Colonic mucosa (tissue), 4 donors: ENCODE measurements around the gene AGAP1. TPM values are rescaled to one million over a fixed set of nuclear protein-coding genes. Genes with fewer than 3 reads are reported as not detected.

Source experiments
- DNase-seq: peaks from one replicate; pipeline ENCODE4 v3.0.0-alpha.2; 2020
- H3K27ac ChIP-seq: fragments of 200-600 bp; one replicate; pipeline ENCODE4 v1.8.0; 2021
- H3K27me3 ChIP-seq: fragments of 200-600 bp; one replicate; pipeline ENCODE4 v1.8.0; 2021
- H3K36me3 ChIP-seq: fragments of 200-600 bp; one replicate; pipeline ENCODE4 v1.8.0; 2021
- H3K4me1 ChIP-seq: fragments of 200-600 bp; one replicate; pipeline ENCODE4 v1.8.0; 2021; ENCODE audit warnings: mild to moderate bottlenecking
- H3K4me3 ChIP-seq: fragments of 200-600 bp; one replicate; pipeline ENCODE4 v1.8.0; 2021
- H3K9ac ChIP-seq, 2 donors: one replicate each; pipeline ENCODE4 v1.7.0; 2013; ENCODE audit warnings: control low read depth in 2 of 2, low read depth in 2 of 2, low read length in 2 of 2
- H3K9me3 ChIP-seq: fragments of 200-600 bp; one replicate; pipeline ENCODE4 v1.8.0; 2021
- intact Hi-C: fragments of 100-400 bp; cut with DNase I; formaldehyde crosslinking; loops from one replicate; pipeline ENCODE4 v1.14.1; 2022
- total RNA-seq, 2 donors: library from RNA; stranded (reverse); fragmentation: NEBNext Ultra II Directional in 1 of 2; extraction: Animal tissue kit (Norgen Biotek cat#: 25700) in 1 of 2; gene quantifications; one replicate each; pipeline ENCODE4 v1.2.1, GENCODE V29; 2021
- TF ChIP-seq, protein P1 (sequence below): fragments of 200-600 bp; IDR thresholded peaks from one replicate; pipeline ENCODE4 v1.8.0; 2022; ENCODE audit warnings: antibody characterized with exemption, mild to moderate bottlenecking
- donor health status: healthy.
- donor health status: DM: no; HTN: no; CAD: no.
- donor health status: DM: no; HTN: no; CAD: no.

Gene AGAP1
- total RNA-seq, 2 donors from 2014 or later = 62.1 to 62.9 TPM

DNA sequence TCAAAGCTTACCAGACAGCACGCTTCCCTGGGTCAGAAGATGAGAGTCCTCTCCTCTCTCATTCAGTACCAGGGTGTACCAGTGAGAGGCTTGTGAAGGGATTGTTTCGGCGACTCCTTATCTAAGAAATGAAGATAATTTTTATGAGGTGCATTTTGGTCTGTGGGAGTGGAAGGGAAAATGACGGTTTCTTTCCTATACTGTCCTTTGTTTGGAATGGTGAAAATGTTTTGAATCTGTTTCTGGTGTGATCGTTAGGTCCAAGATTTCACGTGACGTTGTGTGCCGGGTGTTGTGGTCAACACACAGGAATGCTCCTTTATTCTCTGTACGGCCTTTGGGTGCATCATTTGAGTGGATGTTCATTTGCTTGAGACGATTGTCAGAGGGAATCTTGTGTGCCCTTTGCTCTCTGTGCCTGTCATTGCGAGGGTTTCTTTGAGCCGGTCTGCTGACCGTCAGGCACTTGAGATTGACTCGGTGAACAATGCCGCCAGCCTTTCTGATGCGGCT is 183.5 kb downstream of the AGAP1 start:
- H3K4me3 ChIP-seq = no peak overlapping the region
- intact Hi-C loops = no loop called here

DNA sequence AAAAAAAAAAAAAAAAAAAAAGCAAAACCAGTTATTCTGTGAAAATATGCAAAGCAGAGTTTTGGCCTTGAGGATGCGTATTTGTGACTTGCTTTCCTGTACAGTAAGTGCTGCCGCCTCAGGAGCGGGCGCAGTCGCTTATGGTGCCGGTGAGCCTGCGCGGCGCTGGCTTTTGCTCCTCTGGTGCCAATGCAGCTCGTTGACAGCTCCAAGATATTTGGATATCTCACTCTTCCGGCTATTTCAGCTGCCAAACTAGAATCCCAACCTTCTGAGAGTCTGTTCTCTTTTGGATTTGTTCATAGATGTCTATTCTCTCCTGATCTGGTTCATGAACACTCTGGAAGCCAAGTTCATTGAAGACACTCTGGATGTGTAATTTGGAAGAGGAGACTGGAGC is 184.1 kb downstream of the AGAP1 start:
- Histone ChIP-seq H3K27me3 (no peaks in the 10 kb centered on the region), H3K36me3 (no peaks in the 10 kb centered on the region), H3K9ac (no peak overlapping the region), H3K9me3 (no peaks in the 10 kb centered on the region), H3K4me1 (peaks cover 4% of the 10 kb centered on the region), H3K27ac (no peak overlapping the region), H3K4me3 (no peak overlapping the region)
- intact Hi-C loops = no loop called here
- DNase-seq = no peak
- TF ChIP-seq, protein P1, sequence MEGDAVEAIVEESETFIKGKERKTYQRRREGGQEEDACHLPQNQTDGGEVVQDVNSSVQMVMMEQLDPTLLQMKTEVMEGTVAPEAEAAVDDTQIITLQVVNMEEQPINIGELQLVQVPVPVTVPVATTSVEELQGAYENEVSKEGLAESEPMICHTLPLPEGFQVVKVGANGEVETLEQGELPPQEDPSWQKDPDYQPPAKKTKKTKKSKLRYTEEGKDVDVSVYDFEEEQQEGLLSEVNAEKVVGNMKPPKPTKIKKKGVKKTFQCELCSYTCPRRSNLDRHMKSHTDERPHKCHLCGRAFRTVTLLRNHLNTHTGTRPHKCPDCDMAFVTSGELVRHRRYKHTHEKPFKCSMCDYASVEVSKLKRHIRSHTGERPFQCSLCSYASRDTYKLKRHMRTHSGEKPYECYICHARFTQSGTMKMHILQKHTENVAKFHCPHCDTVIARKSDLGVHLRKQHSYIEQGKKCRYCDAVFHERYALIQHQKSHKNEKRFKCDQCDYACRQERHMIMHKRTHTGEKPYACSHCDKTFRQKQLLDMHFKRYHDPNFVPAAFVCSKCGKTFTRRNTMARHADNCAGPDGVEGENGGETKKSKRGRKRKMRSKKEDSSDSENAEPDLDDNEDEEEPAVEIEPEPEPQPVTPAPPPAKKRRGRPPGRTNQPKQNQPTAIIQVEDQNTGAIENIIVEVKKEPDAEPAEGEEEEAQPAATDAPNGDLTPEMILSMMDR = no peak

More for the DNA sequence above, 183.5 kb downstream of the AGAP1 start:
- no peak for DNase-seq
- Histone ChIP-seq H3K9me3 (no peaks in the 10 kb centered on the region), H3K27me3 (no peaks in the 10 kb centered on the region), H3K27ac (no peak overlapping the region), H3K9ac (no peak overlapping the region), H3K36me3 (no peaks in the 10 kb centered on the region), H3K4me1 (peaks cover 4% of the 10 kb centered on the region)
- TF ChIP-seq, protein P1 = no peak

DNA sequence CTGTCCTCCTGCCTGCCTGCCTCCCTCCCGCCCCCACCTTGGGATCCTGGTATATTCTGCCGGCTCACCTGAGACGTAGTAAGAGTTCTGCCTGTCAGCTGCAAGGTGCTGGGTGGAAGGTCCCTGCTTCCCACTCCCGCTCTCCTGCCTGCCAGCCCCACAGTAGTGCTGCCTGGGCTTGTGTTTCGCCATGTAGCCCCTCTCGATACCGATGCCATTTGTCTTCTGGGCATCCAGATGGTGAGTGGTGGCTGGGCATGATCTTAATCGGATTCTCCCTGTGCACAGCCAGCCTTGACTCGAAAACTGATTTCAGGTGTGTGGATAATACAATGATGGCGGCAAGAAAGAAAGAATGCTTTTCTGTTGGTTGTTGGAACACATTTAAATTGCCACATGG is 184.9 kb downstream of the AGAP1 start:
- no peak for DNase-seq
- H3K4me3 ChIP-seq = no peak overlapping the region
- H3K9me3 ChIP-seq = no peaks in the 10 kb centered on the region
- H3K36me3 ChIP-seq = no peaks in the 10 kb centered on the region
- no peaks in the 10 kb centered on the region for H3K27me3 ChIP-seq
- H3K27ac ChIP-seq = no peak overlapping the region
- no peak overlapping the region for H3K9ac ChIP-seq
- H3K4me1 ChIP-seq = peaks cover 4% of the 10 kb centered on the region
- intact Hi-C loops = no loop called here
- TF ChIP-seq, protein P1 = no peak

DNA sequence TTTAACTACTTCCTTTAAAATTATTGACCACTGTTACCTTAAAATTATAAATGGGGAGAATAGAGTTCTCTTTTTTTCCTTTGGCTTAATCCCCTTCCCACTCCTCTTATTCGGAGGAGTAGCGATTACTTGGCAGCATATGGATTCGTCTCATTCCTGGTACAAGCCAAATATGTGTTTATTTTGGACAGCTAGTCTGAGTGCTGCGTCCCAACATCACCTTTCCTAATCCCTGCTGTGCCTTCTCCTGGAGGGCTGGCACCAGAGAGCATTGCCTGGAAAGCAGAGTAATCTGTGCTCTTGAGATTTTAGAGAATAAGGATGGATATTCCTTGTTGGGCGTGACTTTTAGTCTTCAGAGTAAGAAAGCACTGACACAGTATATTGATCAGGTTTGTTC is 185.6 kb downstream of the AGAP1 start:
- no peak for DNase-seq
- intact Hi-C loops = no loop called here

DNA sequence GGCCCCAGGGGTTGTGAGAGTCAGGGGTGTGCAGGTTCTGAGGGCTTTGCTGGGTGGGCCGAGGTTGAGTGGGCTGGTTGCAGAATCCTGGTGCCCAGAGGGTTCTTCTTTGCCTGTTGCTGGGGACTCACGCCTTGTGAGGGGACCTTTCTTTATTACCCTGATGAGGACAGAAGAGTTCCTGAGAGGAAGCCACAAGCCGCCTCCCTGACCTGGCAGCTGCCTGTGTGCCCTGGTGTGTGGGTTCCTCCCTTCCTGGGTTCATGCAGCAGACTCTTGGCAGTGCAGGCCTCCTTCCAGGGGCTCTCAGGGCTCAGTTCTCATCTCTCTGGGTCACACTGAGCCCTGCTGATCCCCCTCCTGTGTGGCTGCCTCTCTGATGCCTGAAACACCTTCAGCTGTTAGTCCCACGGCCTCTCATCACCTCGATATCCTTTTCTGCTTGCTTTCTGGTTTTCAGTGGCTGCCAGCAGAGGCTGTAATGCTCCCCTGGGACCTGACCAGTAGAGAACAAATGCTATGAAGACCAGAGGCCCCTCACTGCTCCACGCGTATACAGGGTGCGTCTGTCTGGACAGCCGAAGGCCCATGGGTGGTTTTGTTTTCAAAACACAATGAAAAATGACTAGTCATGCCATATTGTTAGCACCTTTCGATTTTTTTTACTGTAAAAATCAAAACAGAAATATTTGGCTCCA is 191.3 kb downstream of the AGAP1 start:
- H3K4me1 ChIP-seq = peaks cover 13% of the 10 kb centered on the region
- no peak overlapping the region for H3K27ac ChIP-seq
- DNase-seq = no peak
- intact Hi-C loops = no loop called here
- H3K4me3 ChIP-seq = no peak overlapping the region
- H3K36me3 ChIP-seq = no peaks in the 10 kb centered on the region
- TF ChIP-seq, protein P1 = no peak
- no peak overlapping the region for H3K9ac ChIP-seq
- H3K9me3 ChIP-seq = no peaks in the 10 kb centered on the region
- H3K27me3 ChIP-seq = no peaks in the 10 kb centered on the region

More for the DNA sequence above, 185.6 kb downstream of the AGAP1 start:
- H3K27ac ChIP-seq = no peak overlapping the region
- H3K27me3 ChIP-seq = no peaks in the 10 kb centered on the region
- TF ChIP-seq, protein P1 = no peak
- H3K9ac ChIP-seq = no peak overlapping the region
- H3K9me3 ChIP-seq = no peaks in the 10 kb centered on the region
- H3K4me3 ChIP-seq = no peak overlapping the region
- H3K4me1 ChIP-seq = peaks cover 4% of the 10 kb centered on the region
- H3K36me3 ChIP-seq = no peaks in the 10 kb centered on the region
